Fibroblast of skin of right quadriceps (primary cell): Measurements from ENCODE around the gene IGSF3.
A peak's percentile ranks its signal among the peaks of the same experiment; 100 is the strongest.

Experiments used
- DNase-seq: peaks from one replicate; pipeline ENCODE4 v3.0.0-alpha.2; 2013

The IGSF3 gene

DNA sequence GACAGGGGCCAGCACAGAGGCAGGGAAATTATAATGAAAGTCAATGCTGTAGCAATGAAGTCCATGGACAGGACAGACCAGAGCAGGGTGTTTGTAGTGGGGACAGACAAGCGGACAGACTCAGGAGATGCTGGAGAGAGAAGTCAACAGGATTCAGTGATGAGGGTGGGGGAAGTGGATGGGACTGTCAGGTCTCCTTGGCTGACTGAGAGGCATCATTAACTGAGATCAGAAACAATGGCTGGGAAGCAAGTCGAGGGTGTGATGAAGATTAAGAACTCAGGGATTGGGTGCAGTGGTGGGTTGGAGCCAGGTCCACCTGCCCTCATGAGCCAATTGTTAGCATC, 122.2 kb downstream of the IGSF3 start:
- DNase-seq: no peak

DNA sequence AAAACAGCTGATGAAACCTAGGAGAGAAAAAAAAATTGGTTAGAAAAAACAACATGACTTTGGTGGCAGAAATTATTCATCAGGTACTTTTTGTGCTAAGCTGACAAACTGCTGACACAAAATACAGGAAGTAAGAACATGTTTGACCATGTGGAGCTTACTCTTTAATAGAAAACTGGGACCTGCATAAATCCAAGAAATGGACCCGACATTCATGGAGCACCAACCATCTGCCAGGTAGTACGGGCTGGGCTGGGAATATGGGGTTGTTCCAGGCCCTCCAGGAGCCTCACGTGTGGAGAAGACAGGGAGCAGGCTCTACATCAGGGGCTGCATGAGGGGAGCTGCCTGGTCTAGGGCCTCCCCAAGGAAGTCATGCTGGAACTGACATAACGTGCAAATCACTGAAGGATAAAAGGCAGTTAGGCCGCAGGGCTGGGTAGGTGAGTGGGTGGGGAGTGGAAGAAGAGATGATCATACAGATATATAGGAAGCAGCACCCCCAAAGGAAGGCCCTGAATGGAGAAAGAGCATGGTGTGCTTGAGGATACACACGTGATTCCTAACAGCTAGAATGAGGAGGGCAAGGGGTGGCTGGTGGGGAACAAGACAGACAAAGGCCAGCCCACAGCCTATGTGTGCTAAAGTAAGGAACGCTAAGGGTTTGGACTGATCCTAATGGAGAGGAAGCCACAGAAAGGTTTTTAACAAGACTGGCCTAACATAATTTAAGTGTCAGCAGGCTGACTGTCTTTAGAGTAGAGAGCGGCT, 122.8 kb downstream of the IGSF3 start:
- no peak for DNase-seq

DNA sequence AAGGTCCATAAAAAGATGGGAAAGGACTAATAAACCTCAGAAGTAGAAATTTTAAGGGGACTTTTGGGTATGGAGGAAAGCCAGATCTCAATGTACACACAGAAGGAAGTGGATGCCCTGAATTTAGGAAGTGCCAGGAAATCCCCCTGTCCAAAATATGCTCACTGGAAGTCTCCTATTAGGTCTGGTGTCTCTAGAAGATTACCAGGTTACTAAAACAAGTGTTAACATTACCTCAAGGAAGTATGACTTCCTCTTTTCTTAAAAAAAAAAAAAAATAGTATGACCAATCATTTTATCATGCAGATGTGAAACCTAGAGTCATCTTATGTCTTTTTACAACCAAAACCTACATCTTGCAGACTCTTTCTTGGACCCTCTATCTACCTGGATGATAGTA, 127.4 kb downstream of the IGSF3 start:
- no peak for DNase-seq

DNA sequence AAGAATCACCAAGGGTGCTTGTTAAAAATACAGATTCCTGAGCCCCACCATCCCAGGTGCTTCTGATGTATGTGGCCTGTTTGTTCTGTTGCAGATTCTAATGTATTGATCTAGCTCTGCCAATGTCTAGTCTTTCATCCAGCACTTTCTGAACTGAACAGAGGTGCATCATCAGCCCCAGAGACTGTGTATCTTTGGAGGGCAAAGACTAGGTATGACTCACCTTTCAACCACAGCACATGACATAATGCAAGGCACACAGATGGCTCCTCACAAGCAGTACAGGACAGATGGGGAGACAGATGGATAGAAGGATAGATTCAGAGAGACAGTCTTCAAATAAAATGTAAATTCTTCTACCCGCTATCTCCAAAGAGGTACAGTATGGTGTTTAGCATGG, 129.0 kb downstream of the IGSF3 start:
- peak; percentile 45 for DNase-seq

DNA sequence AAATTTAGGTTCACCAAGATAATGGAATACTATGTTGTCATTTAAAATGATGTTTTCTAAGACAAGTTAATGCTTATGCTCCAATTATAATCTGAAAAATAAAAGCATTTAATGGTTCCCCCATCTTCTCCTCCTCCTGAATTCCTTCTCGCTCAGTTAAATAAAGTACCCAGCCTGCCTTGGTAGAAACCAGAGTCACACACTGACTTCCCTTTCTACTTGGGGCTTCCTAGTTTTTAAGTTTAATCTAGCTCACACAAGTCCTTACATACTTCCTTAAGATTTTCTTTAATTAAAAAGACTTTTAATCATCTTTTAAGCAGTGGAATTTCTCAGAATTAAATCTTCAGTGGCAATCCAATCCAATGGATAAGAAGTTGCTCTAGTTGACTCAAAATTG, 129.6 kb downstream of the IGSF3 start:
- DNase-seq: no peak

DNA sequence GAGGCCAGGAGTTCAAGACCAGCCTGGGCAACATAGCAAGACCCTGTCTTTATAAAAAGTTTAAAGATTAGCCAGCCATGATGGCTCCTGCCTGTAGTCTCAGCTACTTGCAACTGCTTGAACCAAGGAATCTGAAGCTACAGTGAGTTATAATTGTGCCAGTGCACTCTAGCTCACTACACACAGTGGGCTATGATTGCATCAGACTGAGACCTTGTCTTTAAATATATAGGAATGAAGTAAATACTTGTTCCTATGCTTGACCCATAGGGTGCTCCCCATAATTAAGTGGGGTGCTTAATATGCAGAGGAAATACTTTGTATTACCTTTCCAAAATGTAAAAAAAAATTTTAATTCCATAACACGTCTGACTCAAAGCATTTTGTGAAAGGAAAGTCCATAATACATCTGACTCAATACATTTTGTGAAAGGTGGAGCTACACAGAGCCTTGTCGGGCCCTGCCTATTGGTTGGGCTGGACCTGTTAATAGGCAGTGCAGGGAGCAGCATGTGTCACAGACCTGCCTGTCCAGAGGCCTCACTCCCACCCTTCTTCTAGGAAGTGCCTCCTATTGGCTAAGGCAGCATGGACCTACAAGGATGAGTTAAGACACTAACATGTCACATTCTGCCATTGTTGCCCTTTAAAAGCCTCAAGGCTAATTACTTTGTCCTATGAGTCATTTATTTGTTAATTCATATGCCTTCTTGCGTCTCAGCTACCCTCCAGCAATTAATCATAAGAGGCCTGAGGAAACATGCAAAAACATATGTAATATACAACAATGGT, 130.3 kb downstream of the IGSF3 start:
- DNase-seq: peak; percentile 33

DNA sequence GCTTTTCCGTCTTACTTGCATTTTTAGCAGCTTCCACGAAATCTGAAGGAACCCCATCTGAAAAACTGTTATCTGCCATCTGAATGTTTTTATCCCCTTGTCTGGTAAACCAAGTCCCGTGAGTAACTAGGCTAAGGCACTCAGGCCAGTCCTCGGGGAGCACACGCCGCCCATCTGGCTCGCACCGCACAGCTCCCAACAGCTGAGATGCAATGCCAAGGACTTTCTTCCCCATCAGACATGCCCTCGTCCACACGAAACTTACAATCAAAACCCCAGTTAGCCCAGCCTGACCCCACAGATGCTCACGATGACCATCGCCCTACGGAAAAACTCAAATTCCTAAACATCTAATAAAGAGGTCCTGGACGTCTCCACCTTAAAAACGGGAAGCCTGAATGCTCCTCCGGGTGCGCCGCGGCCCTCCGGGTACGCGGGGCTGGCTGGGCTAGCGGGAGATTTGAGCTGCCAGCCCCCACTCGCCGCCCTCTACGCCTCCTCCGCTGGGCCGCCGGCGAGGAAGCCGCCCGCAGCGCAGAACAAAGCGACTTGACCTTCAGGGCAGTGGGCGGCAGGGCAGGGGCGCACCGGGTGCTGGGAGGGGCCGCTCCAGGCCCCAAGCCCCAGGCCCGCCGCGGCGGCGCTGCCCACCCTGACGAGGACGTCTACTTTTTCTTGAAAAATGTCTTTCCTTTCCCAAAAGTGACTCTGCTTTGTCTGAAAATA, 133.4 kb downstream of the IGSF3 start:
- no peak for DNase-seq

DNA sequence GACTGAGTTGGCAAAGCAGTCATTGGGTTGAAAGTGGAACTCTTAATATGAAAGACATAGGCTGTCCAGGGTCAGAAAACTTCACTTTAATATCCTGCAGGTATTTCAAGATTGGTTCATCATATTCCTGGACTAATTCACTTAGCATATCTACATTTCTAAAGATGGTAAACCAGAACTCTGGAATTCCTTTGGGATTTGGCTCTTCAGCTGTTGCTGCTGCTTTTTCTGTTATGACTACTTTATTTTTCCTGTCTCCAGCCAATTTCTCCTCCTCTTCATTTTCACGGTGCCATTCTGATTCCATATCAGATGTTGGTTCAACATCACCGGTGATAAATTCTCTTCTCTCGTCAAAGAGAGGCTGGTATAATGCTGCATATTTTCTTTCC, 134.1 kb downstream of the IGSF3 start:
- no peak for DNase-seq

DNA sequence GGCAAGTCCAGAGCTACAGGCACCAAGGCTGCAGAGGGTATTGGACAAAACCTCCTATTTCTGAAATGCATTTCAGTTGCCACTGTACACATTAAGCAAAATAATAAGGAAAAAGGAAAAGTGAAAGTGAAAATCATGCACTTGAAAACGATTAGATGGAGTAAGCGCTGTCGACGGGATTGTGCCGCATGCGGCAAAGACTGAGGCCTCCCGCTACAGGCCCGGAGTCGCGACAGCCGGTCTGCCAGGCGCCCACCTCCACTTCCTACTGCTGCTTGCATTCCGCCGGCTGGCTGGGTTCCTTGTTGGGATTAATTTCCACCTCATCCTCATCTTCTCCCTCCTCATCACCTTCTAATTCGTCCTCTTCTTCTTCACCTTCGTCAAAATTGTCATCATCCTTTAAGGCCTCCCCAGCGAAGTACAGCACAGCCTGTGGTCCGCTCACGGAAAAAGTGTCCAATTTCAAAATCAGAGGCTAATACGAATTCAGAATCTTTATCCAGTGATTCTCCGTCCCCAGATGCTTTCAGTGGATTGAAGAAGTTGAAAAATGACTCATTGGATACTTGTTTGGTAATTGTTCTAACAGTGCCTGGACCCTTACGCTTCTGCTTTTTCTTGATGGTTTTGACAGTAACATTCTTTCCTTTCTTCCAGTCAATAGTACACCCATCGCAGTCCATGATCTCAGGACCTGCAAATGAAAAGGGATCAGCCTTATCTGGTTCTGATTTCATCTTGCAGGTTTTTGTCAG, 134.7 kb downstream of the IGSF3 start:
- DNase-seq: no peak

DNA sequence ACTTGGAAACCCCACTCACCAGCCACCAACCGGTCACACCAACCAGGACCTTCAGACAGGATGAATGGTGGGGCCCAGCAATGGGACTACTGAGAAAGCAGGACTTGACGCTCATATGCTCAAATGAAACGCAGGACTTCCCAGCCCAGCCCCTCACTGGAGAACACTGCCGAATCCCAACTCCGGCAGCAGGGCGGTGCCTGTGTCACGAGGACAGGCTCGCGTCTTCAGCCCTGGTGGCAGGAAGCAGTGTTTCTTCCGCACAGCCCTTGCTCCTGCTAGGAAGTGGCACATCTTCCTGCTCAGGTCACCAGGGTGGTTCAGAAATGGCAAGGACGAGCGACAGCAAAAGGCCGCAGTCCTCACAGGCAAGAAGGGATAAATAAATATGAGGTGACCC, 135.6 kb downstream of the IGSF3 start:
- no peak for DNase-seq

DNA sequence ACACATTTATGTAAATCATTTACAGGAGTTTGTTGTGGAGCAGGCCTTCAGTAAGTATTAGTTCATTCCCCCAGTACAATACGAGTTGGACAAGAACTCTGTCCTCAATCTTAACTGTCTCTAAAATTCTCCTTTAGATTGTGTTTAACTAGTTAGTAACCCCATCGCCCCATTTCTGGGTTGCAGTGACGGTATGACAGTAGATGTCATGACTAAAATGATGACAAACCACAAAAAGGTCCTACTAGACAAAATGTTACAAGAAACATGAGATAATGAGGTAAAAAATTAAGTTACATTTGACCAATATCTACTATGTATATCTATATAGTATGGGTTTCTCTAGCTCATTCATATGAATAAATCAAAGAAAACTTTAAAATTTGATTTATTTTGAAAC, 137.9 kb downstream of the IGSF3 start:
- no peak for DNase-seq

DNA sequence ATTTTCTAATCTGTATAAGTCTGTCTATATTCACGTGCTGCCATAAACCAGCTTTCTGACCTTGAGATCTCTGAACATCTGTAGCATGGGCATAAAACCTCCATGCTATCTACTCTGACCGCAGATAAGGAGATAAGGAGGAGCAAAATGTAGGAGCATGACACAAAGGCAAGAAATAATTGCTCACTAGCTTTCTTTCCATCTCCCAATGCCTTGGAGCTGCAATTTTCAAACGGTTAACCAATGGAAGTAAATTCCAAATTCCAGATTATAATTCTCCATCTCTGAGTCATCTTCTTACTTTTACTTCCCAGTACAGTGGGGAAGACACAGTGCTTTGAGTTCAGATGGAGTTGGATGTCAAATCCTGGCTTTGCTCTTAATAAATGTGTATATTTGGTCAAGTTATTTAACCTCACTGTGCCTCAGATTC, 138.3 kb downstream of the IGSF3 start:
- DNase-seq: peak; percentile 49

DNA sequence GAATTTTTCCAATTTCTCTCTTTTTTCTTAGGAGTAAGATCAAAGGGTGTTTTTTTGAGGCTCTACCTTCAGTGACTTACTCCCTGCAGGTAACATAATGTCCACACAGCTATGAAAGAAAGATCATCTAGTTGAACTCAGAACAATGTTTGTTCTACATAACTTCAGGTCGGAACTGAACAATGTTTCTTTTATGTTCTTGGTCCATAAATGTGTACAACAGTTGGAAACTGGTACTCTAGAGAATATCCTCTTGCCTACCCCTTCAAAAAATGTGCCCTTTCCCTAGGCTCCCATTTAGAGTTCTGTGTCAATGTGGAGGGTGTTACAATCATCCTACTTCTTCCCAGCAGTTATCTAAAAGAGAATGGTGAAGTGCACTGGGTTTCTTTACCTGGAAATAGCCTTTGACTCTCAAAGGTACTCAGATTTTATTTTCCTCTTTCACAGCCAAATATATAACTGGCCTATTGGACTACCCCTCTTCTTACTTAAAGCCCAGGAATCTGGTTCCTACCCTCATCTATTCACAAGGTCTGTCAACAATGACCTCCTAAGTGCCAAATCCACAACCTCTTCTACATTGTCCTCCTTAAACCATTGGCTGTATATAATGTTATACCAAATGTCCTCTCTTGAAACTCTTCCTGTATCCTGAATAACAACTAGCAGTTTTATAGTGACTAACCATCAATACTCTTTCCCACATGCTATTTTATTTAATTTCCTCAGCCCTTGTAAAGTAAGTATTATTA, 139.0 kb downstream of the IGSF3 start:
- DNase-seq: no peak

DNA sequence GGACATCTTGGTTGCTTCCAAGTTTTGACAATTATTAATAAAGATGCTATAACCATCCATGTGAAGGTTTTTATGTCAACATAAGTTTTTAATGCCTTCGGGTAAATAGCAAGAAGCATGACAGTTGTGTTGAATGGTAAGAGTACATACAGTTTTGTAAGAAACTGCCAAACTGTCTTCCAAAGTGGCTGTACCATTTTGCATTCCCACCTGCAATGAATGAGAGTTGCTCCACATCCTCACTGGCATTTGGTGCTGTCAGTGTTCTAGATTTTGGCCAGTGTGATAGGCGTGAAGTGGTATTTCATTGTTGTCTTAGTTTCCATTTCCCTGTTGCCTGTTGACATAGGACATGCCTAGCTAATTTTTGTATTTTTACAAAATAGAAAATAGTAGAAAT, 142.1 kb downstream of the IGSF3 start:
- DNase-seq: no peak
